Measurements from ENCODE around the gene DPP9.

Gene DPP9

GRCh38 chr19:4633140-4633967 is 90.3 kb downstream of the DPP9 start:
- peak; percentile 72 for DNase-seq (ENCODE audit: low read depth, low spot score)
